Nephron (organoid): ENCODE results near the gene ZNF566.
A peak's percentile ranks its signal among the peaks of the same experiment; 100 is the strongest.

Source experiments
- H3K27ac Mint-ChIP-seq, 3 experiments: 2 replicates each; pipeline ENCODE4 v1.8.0; 2020; ENCODE audit warnings: mixed read lengths in 3 of 3, mild to moderate bottlenecking in 2 of 3, moderate library complexity in 1 of 3
- H3K27me3 Mint-ChIP-seq: 2 replicates; pipeline ENCODE4 v1.8.0; 2021; ENCODE audit warnings: low read depth, mild to moderate bottlenecking, moderate library complexity, mixed read lengths
- H3K36me3 Mint-ChIP-seq: 2 replicates; pipeline ENCODE4 v1.8.0; 2020; ENCODE audit warnings: low read depth, mixed read lengths
- H3K4me1 Mint-ChIP-seq: 2 replicates; pipeline ENCODE4 v1.8.0; 2020; ENCODE audit warnings: mixed read lengths
- H3K4me3 Mint-ChIP-seq, 3 experiments: 2 replicates each; pipeline ENCODE4 v1.8.0; 2020; ENCODE audit warnings: mild to moderate bottlenecking in 3 of 3, mixed read lengths in 3 of 3, moderate library complexity in 2 of 3
- H3K9me3 Mint-ChIP-seq: 2 replicates; pipeline ENCODE4 v1.8.0; 2020; ENCODE audit warnings: mixed read lengths
- TF ChIP-seq, protein P1 (sequence below), 3 experiments: fragments of 200-600 bp; sonication (generic); IDR thresholded peaks; one replicate each; pipeline ENCODE4 v1.5.0; 2021; ENCODE audit warnings: antibody characterized with exemption in 3 of 3; ENCODE audit not compliant: unreplicated experiment in 3 of 3

The ZNF566 gene

DNA sequence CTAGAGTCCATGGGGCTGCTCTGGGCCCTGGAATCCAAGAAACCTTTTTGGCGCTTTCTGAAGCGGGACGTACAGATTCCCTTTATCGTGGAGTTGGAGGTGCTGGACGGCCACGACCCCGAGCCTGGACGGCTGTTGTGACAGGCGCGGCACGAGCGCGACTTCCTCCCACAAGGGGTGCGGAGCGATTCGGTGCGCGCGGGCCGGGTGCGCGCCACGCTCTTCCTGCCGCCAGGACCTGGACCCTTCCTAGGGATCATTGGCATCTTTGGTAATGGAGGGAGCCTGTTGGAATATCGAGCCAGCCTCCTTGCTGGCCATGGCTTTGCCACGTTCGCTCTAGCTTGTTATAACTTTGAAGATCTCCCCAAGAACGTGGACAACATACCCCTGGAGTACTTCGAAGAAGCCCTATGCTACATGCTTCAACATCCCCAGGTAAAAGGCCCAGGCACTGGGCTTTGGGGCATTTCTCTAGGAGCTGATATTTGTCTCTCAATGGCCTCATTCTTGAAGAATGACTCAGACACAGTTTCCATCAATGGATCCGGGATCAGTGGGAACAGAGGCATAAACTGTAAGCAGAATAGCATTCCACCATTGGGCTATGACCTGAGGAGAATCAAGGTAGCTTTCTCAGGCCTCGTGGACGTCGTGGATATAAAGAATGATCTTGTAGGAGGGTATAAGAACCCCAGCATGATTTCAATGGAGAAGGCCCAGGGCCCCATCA, 67.4 kb downstream of the ZNF566 start:
- peaks cover 5% of the 10 kb centered on the region for H3K4me1 Mint-ChIP-seq
- peaks cover 34% of the 10 kb centered on the region for H3K9me3 Mint-ChIP-seq
- peaks cover 16% of the 10 kb centered on the region for H3K36me3 Mint-ChIP-seq
- no peak overlapping the region for H3K27ac Mint-ChIP-seq
- H3K4me3 Mint-ChIP-seq, result peak overlapping the region in 1 of 3 experiments; percentile 37
- H3K27me3 Mint-ChIP-seq, result peaks cover 4% of the 10 kb centered on the region
- TF ChIP-seq, protein P1, sequence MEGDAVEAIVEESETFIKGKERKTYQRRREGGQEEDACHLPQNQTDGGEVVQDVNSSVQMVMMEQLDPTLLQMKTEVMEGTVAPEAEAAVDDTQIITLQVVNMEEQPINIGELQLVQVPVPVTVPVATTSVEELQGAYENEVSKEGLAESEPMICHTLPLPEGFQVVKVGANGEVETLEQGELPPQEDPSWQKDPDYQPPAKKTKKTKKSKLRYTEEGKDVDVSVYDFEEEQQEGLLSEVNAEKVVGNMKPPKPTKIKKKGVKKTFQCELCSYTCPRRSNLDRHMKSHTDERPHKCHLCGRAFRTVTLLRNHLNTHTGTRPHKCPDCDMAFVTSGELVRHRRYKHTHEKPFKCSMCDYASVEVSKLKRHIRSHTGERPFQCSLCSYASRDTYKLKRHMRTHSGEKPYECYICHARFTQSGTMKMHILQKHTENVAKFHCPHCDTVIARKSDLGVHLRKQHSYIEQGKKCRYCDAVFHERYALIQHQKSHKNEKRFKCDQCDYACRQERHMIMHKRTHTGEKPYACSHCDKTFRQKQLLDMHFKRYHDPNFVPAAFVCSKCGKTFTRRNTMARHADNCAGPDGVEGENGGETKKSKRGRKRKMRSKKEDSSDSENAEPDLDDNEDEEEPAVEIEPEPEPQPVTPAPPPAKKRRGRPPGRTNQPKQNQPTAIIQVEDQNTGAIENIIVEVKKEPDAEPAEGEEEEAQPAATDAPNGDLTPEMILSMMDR (IDR thresholded peaks at IDR 0.05; ENCODE audit: unreplicated experiment in 3 of 3), result no peak

DNA sequence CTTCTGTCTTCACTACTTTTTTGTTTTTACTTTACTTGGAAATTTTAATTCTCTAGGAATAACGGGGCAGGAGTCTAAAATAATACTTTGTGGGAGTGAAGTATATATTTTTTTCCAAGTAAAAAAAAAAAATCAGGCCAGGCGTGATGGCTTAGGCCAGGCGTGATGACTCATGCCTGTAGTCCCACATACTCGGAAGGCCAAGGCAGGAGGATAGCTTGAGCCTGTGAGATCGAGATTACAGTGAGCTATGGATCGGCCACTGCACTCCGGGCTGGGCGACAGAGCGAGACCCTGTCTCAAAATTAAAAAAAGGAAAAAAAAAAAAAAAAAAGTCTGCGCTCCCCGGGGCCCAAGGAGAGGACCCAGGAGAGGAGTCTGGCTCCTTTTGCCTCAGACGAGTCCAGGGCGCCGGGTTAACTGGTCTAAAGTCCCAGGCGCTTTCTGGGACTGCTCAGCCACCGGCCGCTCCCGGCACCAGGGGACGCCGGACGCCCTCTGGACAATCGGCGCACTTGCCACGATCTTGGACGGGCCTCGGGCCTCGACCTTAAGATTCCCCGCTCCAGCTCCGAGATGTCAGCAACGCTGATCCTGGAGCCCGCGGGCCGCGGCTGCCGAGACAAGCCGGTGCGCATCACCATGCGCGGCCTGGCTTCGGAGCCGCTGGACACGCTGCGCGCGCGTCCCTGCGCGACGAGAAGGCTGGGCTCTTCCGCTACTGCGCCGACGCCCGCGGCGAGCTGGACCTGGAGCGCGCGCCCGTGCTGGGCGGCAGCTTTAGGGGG, 68.2 kb downstream of the ZNF566 start:
- Mint-ChIP-seq H3K4me3 (no peak overlapping the region), H3K36me3 (peaks cover 21% of the 10 kb centered on the region), H3K27ac (no peak overlapping the region), H3K9me3 (peaks cover 34% of the 10 kb centered on the region), H3K4me1 (peaks cover 5% of the 10 kb centered on the region), H3K27me3 (peaks cover 4% of the 10 kb centered on the region)
- TF ChIP-seq, protein P1 (IDR thresholded peaks at IDR 0.05; ENCODE audit: unreplicated experiment in 3 of 3), result no peak

DNA sequence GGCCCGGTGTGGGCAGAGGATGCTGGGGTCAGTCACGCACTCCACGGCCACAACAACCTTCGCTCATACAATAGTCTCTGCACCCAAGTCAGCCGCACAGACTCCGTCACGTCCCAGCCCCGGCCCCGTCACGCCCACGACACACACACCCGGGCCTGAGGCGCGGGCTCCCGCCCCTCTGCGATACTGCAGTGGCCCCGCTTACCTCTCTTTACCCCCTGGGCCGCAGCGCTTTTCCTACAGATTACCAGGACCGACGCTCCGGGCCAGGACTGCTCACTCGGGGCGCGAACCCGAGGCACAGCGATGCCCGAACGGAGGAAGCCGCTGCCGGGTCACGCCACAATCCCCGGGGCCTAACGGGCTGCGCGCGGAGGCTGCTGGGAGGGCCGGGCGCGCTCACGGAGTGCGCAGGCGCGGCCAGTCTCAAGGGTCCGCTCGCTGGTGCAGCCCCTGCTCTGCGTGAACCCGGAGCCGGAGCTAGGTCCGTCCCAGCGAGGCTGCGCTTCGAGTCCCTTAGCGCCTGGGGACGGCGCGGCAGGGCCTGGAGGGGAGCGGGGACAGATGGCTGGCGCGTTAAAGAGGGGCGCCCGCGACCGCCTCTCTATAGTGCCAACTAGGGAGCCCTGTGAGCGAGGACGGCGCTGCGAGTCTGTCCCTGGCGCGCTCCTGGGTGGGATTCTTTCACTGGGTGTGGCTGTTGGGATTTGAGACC, 70.9 kb downstream of the ZNF566 start, which contains the start of gene ZFP82:
Gene ZFP82 (minus strand): TSS at position 358 of the 715 bp plus-strand sequence. CDS start 8,855 bp downstream, outside the sequence.
- H3K27me3 Mint-ChIP-seq, result no peaks in the 10 kb centered on the region
- peaks cover 5% of the 10 kb centered on the region for H3K4me1 Mint-ChIP-seq
- H3K4me3 Mint-ChIP-seq, result peak within 1 kb of the TSS; percentile 97 to 98 (median 98)
- peaks cover 42% of the 10 kb centered on the region for H3K9me3 Mint-ChIP-seq
- peaks cover 45% of the 10 kb centered on the region for H3K36me3 Mint-ChIP-seq
- TF ChIP-seq, protein P1 (IDR thresholded peaks at IDR 0.05; ENCODE audit: unreplicated experiment in 3 of 3), result no peak
- peak within 1 kb of the TSS; percentile 95 to 99 (median 98) for H3K27ac Mint-ChIP-seq

DNA sequence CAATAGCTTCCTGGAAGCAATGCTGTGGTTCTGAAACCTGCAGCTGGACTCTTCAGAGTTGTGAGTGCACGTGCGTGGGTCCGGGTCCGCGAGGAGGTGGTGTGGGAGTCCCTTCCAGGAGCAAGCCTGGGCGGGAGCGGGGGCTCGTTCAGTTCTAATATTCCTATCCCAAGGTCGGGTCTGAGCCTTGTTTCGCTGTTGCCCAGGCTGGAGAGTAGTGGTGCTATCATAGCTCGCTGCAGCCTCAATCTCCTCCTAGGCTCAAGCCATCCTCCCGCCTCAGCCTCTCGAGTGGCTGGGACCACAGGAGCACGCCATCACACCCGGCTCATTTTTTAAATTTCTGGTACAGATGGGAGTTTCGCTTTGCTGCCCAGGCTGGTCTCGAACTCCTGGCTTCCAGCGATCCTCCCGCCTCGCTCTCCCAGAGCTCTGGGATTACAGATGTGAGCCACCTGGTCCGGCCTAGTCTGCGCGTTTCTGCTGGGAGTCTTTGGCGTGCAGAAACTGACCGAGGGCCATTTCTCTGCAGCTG, 71.5 kb downstream of the ZNF566 start:
- Mint-ChIP-seq H3K9me3 (peaks cover 44% of the 10 kb centered on the region), H3K36me3 (peaks cover 51% of the 10 kb centered on the region), H3K4me1 (peaks cover 5% of the 10 kb centered on the region), H3K27ac (peak overlapping the region; percentile 95 to 99 (median 98)), H3K27me3 (no peaks in the 10 kb centered on the region), H3K4me3 (peak overlapping the region; percentile 97 to 98 (median 98))
- TF ChIP-seq, protein P1 (IDR thresholded peaks at IDR 0.05; ENCODE audit: unreplicated experiment in 3 of 3), result no peak

DNA sequence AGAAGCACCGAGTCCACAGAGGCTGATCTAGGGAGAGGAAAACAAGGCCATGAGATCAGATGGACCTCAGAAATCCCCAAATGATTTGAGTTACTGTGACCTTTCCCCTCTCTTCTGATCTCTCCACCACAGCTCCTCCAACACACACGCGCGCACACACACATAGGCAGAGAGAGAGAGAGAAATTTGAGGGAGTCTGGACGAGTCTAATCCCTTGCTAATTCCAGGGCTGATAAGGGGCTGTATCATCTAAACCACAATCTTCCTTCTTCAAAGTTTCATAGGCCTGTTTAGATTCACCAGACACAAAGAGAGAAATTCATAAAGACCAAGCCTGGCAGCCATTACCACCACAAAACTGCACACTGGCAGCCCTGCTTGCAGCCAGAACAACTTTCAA, 79.5 kb downstream of the ZNF566 start:
- TF ChIP-seq, protein P1 (IDR thresholded peaks at IDR 0.05; ENCODE audit: unreplicated experiment in 3 of 3), result no peak
- H3K4me3 Mint-ChIP-seq, result no peak overlapping the region
- H3K4me1 Mint-ChIP-seq, result no peaks in the 10 kb centered on the region
- peaks cover 94% of the 10 kb centered on the region for H3K36me3 Mint-ChIP-seq
- H3K9me3 Mint-ChIP-seq, result peaks cover 73% of the 10 kb centered on the region
- no peak overlapping the region for H3K27ac Mint-ChIP-seq
- no peaks in the 10 kb centered on the region for H3K27me3 Mint-ChIP-seq
